NCI-H524 (cell line): Measurements from ENCODE around the gene UQCRQ.
A peak's percentile ranks its signal among the peaks of the same experiment; 100 is the strongest.

Experiments used
- DNase-seq, 2 experiments: peaks; one replicate each; lab custom pipeline; 2025; lab: John Stamatoyannopoulos, UW

UQCRQ gene

GRCh38 chr5:132866342-132867045 lies at the start of gene UQCRQ, which contains the start of gene GDF9:
UQCRQ (plus strand) TSS chr5:132866642; CDS start chr5:132866882, 240 bp downstream.
GDF9 (minus strand) TSS chr5:132866469; CDS start chr5:132864533, 1,936 bp downstream.
- peak; percentile 97 to 99 for DNase-seq

- no peak for DNase-seq
Observed at GRCh38 chr5:132817011-132817410, 49.4 kb upstream of the UQCRQ start.

- no peak for DNase-seq
Observed at GRCh38 chr5:132819468-132819867, 47.0 kb upstream of the UQCRQ start.

GRCh38 chr5:132820162-132820754 lies 46.2 kb upstream of the UQCRQ start:
- peak; percentile 63 to 88 for DNase-seq

GRCh38 chr5:132821350-132821749 lies 45.1 kb upstream of the UQCRQ start:
- DNase-seq, result no peak

GRCh38 chr5:132821791-132822190 lies 44.7 kb upstream of the UQCRQ start:
- peak in 1 of 2 experiments; percentile 14 for DNase-seq

GRCh38 chr5:132822650-132823480 lies 43.6 kb upstream of the UQCRQ start:
- peak in 1 of 2 experiments; percentile 39 for DNase-seq

GRCh38 chr5:132823481-132824050 lies 42.9 kb upstream of the UQCRQ start:
- no peak for DNase-seq

- DNase-seq, result no peak
Observed at GRCh38 chr5:132824426-132824825, 42.0 kb upstream of the UQCRQ start.

GRCh38 chr5:132825033-132825833 lies 41.2 kb upstream of the UQCRQ start:
- DNase-seq, result no peak

- DNase-seq, result no peak
Observed at GRCh38 chr5:132825834-132826391, 40.5 kb upstream of the UQCRQ start.

GRCh38 chr5:132826424-132827082 lies 39.9 kb upstream of the UQCRQ start:
- DNase-seq, result no peak

GRCh38 chr5:132827943-132828673 lies 38.3 kb upstream of the UQCRQ start:
- DNase-seq, result no peak

GRCh38 chr5:132828846-132829494 lies 37.5 kb upstream of the UQCRQ start:
- peak in 1 of 2 experiments; percentile 31 for DNase-seq

GRCh38 chr5:132829742-132830435 lies 36.6 kb upstream of the UQCRQ start:
- DNase-seq, result peak; percentile 21 to 60

GRCh38 chr5:132830436-132831094 lies 35.9 kb upstream of the UQCRQ start, which contains the start of gene SHROOM1:
SHROOM1 (minus strand) TSS chr5:132830647; CDS start chr5:132826140, 4,507 bp downstream.
- DNase-seq, result peak in 1 of 2 experiments; percentile 28

GRCh38 chr5:132831095-132831860 lies 35.2 kb upstream of the UQCRQ start:
- peak in 1 of 2 experiments; percentile 25 for DNase-seq
